ENCODE measurements around the gene SUSD4.
A peak's percentile ranks its signal among the peaks of the same experiment; 100 is the strongest.
"Not testable (repeated sequence)": the region's sequence is repeated elsewhere in the genome, so short reads cannot be mapped to it uniquely, and the experiment has no call there.

The SUSD4 gene

GRCh38 chr1:223288826-223289225, 75.2 kb downstream of the SUSD4 start:
- DNase-seq, result no peak

- no peak for DNase-seq
Observed at GRCh38 chr1:223285452-223285851, 78.5 kb downstream of the SUSD4 start.

- not testable (repeated sequence) for DNase-seq
Observed at GRCh38 chr1:223283697-223284096, 80.3 kb downstream of the SUSD4 start.

- DNase-seq, result not testable (repeated sequence)
Observed at GRCh38 chr1:223278311-223278710, 85.7 kb downstream of the SUSD4 start.

- no peak for DNase-seq
Observed at GRCh38 chr1:223276029-223276428, 87.9 kb downstream of the SUSD4 start.

- DNase-seq, result no peak
Observed at GRCh38 chr1:223273511-223273910, 90.5 kb downstream of the SUSD4 start.

GRCh38 chr1:223271085-223271781, 92.7 kb downstream of the SUSD4 start:
- DNase-seq, result no peak

- DNase-seq, result no peak
Observed at GRCh38 chr1:223270155-223270554, 93.8 kb downstream of the SUSD4 start.

- DNase-seq, result no peak
Observed at GRCh38 chr1:223269006-223269405, 95.0 kb downstream of the SUSD4 start.

GRCh38 chr1:223266632-223267172, 97.3 kb downstream of the SUSD4 start:
- no peak for DNase-seq

GRCh38 chr1:223264983-223265908, 98.7 kb downstream of the SUSD4 start:
- DNase-seq, result no peak

- DNase-seq, result no peak
Observed at GRCh38 chr1:223264529-223264928, 99.4 kb downstream of the SUSD4 start.

- no peak for DNase-seq
Observed at GRCh38 chr1:223261914-223262313, 102.1 kb downstream of the SUSD4 start.

GRCh38 chr1:223260712-223261111, 103.3 kb downstream of the SUSD4 start:
- DNase-seq, result no peak

- no peak for DNase-seq
Observed at GRCh38 chr1:223259462-223259861, 104.5 kb downstream of the SUSD4 start.

- peak; percentile 56 for DNase-seq
Observed at GRCh38 chr1:223258751-223259198, 105.2 kb downstream of the SUSD4 start.

GRCh38 chr1:223257856-223258550, 106.0 kb downstream of the SUSD4 start:
- DNase-seq, result no peak

- DNase-seq, result no peak
Observed at GRCh38 chr1:223256034-223256433, 107.9 kb downstream of the SUSD4 start.

GRCh38 chr1:223253916-223254315, 110.1 kb downstream of the SUSD4 start:
- DNase-seq, result no peak

GRCh38 chr1:223251387-223251786, 112.6 kb downstream of the SUSD4 start:
- DNase-seq, result not testable (repeated sequence)

GRCh38 chr1:223250632-223251015, 113.4 kb downstream of the SUSD4 start:
- no peak for DNase-seq

- no peak for DNase-seq
Observed at GRCh38 chr1:223249854-223250631, 113.9 kb downstream of the SUSD4 start.

All from fibroblast of skin of abdomen (primary cell).